ENCODE measurements around the gene RAPGEF2. TPM values are rescaled to one million over a fixed set of nuclear protein-coding genes. Genes with fewer than 3 reads are reported as not detected.
"Not testable (repeated sequence)": the region's sequence is repeated elsewhere in the genome, so short reads cannot be mapped to it uniquely, and the experiment has no call there.

Gene RAPGEF2
- total and polyA plus RNA-seq, 2 of the 8 experiments (the other 6 are each of a cell fraction or from before 2014, with no cell fraction given): 24.4 to 48.6 TPM

GRCh38 chr4:159111416-159111815, 8.5 kb downstream of the RAPGEF2 start:
- Histone ChIP-seq H3K23me2 (ENCODE audit: low read depth, low read length) (no peaks in the 10 kb centered on the region), H4K20me1 (replicated peaks in 1 of 2; ENCODE audit: control insufficient read depth in 1 of 2, insufficient read depth in 2 of 2, low read length in 2 of 2) (peaks cover 5 to 7% of the 10 kb centered on the region in 2 experiments), H2BK5ac (ENCODE audit: low read depth, low read length) (no peak overlapping the region), H2BK12ac (ENCODE audit: low read depth, low read length) (no peak overlapping the region), H3K23ac (ENCODE audit: insufficient read length) (no peak overlapping the region), H3K9ac (replicated peaks in 1 of 4; ENCODE audit: extremely low read depth in 1 of 4, low read depth in 3 of 4, low read length in 3 of 4) (no peak overlapping the region), H3K27ac (ENCODE audit: low read depth, low read length) (no peak overlapping the region), H4K5ac (ENCODE audit: insufficient read length, low read depth, low read length) (no peak overlapping the region), H2BK15ac (ENCODE audit: low read length) (no peak overlapping the region), H3K4me2 (ENCODE audit: insufficient read depth in 1 of 2, low read depth in 2 of 2, low read length in 2 of 2) (no peak overlapping the region), H2BK120ac (replicated peaks; ENCODE audit: low read depth, low read length) (no peak overlapping the region), H3K79me2 (ENCODE audit: control insufficient read depth in 1 of 2, insufficient read depth in 2 of 2, low read length in 2 of 2) (peaks cover 5 to 98% of the 10 kb centered on the region in 2 experiments; a peak in 3 of 4 replicates), H4K91ac (replicated peaks; ENCODE audit: insufficient read length, low read length) (no peak overlapping the region), H3K18ac (ENCODE audit: extremely low read depth, low read length) (no peak overlapping the region), H3K9me3 (ENCODE audit: insufficient read depth in 2 of 2, low read depth in 1 of 2, low read length in 1 of 2) (no peaks in the 10 kb centered on the region; a peak in 1 of 4 replicates), H3K14ac (ENCODE audit: insufficient read length) (no peak overlapping the region), H3K27me3 (replicated peaks in 1 of 4; ENCODE audit: control insufficient read depth in 3 of 4, extremely low read depth in 1 of 4, insufficient read depth in 3 of 4, low read length in 3 of 4) (no peaks in the 10 kb centered on the region), H2BK20ac (ENCODE audit: low read length) (no peak overlapping the region), H3K79me1 (ENCODE audit: low read depth, low read length) (no peaks in the 10 kb centered on the region; the same call in none of the 2 replicates), H3K4me1 (replicated peaks in 1 of 4; ENCODE audit: control insufficient read depth in 3 of 4, insufficient read depth in 4 of 4, low read length in 3 of 4) (peaks cover 0 to 8% (median 2%) of the 10 kb centered on the region in 4 experiments; a peak in 4 of 7 replicates), H3K56ac (replicated peaks; ENCODE audit: insufficient read length, low read depth, low read length) (no peak overlapping the region), H3K4ac (replicated peaks; ENCODE audit: insufficient read length, low read depth, low read length) (no peak overlapping the region), H4K8ac (ENCODE audit: extremely low read depth, insufficient read depth, low read length) (no peak overlapping the region), H3K36me3 (ENCODE audit: control insufficient read depth in 2 of 4, insufficient read depth in 4 of 4, low read length in 3 of 4) (no peaks in the 10 kb centered on the region), H2AFZ (ENCODE audit: low read length) (no peak overlapping the region), H2AK5ac (ENCODE audit: low read depth, low read length) (no peak overlapping the region), H3K4me3 (ENCODE audit: extremely low read depth in 1 of 4, insufficient read depth in 2 of 4, low read depth in 3 of 4, low read length in 4 of 4) (no peak overlapping the region)
- TF ChIP-seq SIX5 (IDR thresholded peaks at IDR 0.05; ENCODE audit: low read depth, low read length): no peak
- CTCF ChIA-PET (ENCODE audit: partially characterized antibody): no interaction called here
- 74% methylated on average over 4 of the region's 4 CpGs; no CpG with 5 or more reads in 1 of the 2 experiments for WGBS, 2 experiments (ENCODE audit: extremely low coverage in 1 of 2, insufficient coverage in 1 of 2, insufficient read length in 1 of 2, insufficient replicate concordance in 2 of 2, low coverage in 1 of 2, low lambda C conversion rate in 2 of 2, missing lambda C conversion rate in 1 of 2)
- POLR2A ChIA-PET (ENCODE audit: partially characterized antibody): interaction anchor here (1.5 kb wide), 1 partner anchor 266 kb away, joined by 3 read pairs; no protein-coding TSS in a partner anchor
- DNase-seq (ENCODE audit: low read depth in 1 of 2, low spot score in 2 of 2) (no peak), FAIRE-seq (no peak)

GRCh38 chr4:159113366-159113765, 10.5 kb downstream of the RAPGEF2 start:
- H3K27ac ChIP-seq (ENCODE audit: low read depth, low read length); H3K23me2 ChIP-seq (ENCODE audit: low read depth, low read length); H2AK5ac ChIP-seq (ENCODE audit: low read depth, low read length); H3K36me3 ChIP-seq (ENCODE audit: control insufficient read depth in 2 of 4, insufficient read depth in 4 of 4, low read length in 3 of 4); H3K4ac ChIP-seq (replicated peaks; ENCODE audit: insufficient read length, low read depth, low read length); H2BK5ac ChIP-seq (ENCODE audit: low read depth, low read length); H4K8ac ChIP-seq (ENCODE audit: extremely low read depth, insufficient read depth, low read length); DNase-seq (ENCODE audit: low read depth in 1 of 2, low spot score in 2 of 2); H3K4me3 ChIP-seq (ENCODE audit: extremely low read depth in 1 of 4, insufficient read depth in 2 of 4, low read depth in 3 of 4, low read length in 4 of 4); H3K18ac ChIP-seq (ENCODE audit: extremely low read depth, low read length); H2BK12ac ChIP-seq (ENCODE audit: low read depth, low read length); H4K5ac ChIP-seq (ENCODE audit: insufficient read length, low read depth, low read length); H3K79me1 ChIP-seq (ENCODE audit: low read depth, low read length); H3K23ac ChIP-seq (ENCODE audit: insufficient read length); H2BK120ac ChIP-seq (replicated peaks; ENCODE audit: low read depth, low read length); H3K14ac ChIP-seq (ENCODE audit: insufficient read length); H3K27me3 ChIP-seq (replicated peaks in 1 of 4; ENCODE audit: control insufficient read depth in 3 of 4, extremely low read depth in 1 of 4, insufficient read depth in 3 of 4, low read length in 3 of 4); H3K56ac ChIP-seq (replicated peaks; ENCODE audit: insufficient read length, low read depth, low read length); H4K20me1 ChIP-seq (replicated peaks in 1 of 2; ENCODE audit: control insufficient read depth in 1 of 2, insufficient read depth in 2 of 2, low read length in 2 of 2); POLR2A ChIA-PET (ENCODE audit: partially characterized antibody); H3K4me2 ChIP-seq (ENCODE audit: insufficient read depth in 1 of 2, low read depth in 2 of 2, low read length in 2 of 2); H2BK20ac ChIP-seq (ENCODE audit: low read length); H4K91ac ChIP-seq (replicated peaks; ENCODE audit: insufficient read length, low read length); H2AFZ ChIP-seq (ENCODE audit: low read length); FAIRE-seq; H3K4me1 ChIP-seq (replicated peaks in 1 of 4; ENCODE audit: control insufficient read depth in 3 of 4, insufficient read depth in 4 of 4, low read length in 3 of 4); H3K9ac ChIP-seq (replicated peaks in 1 of 4; ENCODE audit: extremely low read depth in 1 of 4, low read depth in 3 of 4, low read length in 3 of 4); H3K9me3 ChIP-seq (ENCODE audit: insufficient read depth in 2 of 2, low read depth in 1 of 2, low read length in 1 of 2); H2BK15ac ChIP-seq (ENCODE audit: low read length): not testable (repeated sequence)
- WGBS, 2 experiments (ENCODE audit: extremely low coverage in 1 of 2, insufficient coverage in 1 of 2, insufficient read length in 1 of 2, insufficient replicate concordance in 2 of 2, low coverage in 1 of 2, low lambda C conversion rate in 2 of 2, missing lambda C conversion rate in 1 of 2): 93% methylated on average over 7 of the region's 7 CpGs; no CpG with 5 or more reads in 1 of the 2 experiments
- H3K79me2 ChIP-seq (ENCODE audit: control insufficient read depth in 1 of 2, insufficient read depth in 2 of 2, low read length in 2 of 2): peaks cover 5 to 97% of the 10 kb centered on the region in 2 experiments; a peak in 3 of 4 replicates
- CTCF ChIA-PET (ENCODE audit: partially characterized antibody): interaction anchor here (0.6 to 0.7 kb wide), 3 partner anchors 28 to 220 kb away, joined by 3 to 4 read pairs (median 4); no protein-coding TSS in a partner anchor

All from H1 (cell line).